ENCODE data around the gene PABPN1. TPM values are rescaled to one million over a fixed set of nuclear protein-coding genes. Genes with fewer than 3 reads are reported as not detected.

The PABPN1 gene
- total RNA-seq, 1 donor from 2014 or later = 162 TPM

DNA sequence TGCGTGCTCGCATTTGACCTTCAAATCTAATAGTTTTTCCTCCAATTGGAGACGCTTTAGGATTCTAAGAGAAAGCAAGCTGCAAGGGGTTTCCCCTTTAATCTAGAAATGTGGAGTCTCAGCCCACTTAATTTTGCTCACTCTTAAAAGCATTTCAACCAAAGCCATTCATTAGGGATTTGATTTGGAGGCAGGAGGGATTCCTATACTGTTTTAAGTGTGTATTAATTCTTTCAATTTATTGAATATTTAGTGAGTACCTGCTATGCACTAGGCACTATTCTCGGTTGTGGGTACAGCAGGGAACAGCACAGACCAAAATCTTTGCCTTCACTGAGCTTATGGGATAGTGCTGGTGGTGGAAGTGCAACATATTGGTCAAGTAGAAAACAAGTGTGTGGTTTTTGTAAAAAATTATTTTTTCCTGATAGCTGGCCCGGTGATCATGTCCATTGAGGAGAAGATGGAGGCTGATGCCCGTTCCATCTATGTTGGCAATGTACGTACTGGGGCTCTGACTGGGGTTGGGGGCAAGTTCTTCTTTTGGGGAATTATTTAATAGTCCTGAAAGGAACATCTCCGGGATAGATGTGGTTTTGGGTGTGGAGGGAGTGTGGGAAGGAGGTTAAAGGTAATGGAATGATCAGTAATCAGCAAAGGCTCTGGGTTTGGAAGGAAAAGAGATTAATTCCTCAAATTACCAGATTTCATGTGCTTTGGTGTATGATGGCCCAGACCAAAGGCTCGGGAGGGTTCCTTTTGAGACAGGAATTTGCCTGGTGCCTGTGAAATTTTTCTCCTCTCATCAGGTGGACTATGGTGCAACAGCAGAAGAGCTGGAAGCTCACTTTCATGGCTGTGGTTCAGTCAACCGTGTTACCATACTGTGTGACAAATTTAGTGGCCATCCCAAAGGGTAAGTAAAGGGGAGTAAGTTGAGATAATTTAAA, 1.6 kb downstream of the PABPN1 start:
- Mint-ChIP-seq H3K36me3 (ENCODE audit: low read depth, unreplicated experiment) (peaks cover 12% of the 10 kb centered on the region), H3K27me3 (ENCODE audit: low read depth, unreplicated experiment) (no peaks in the 10 kb centered on the region), H3K4me1 (ENCODE audit: low read depth, unreplicated experiment) (peaks cover 11% of the 10 kb centered on the region), H3K9me3 (ENCODE audit: unreplicated experiment) (no peaks in the 10 kb centered on the region), H3K27ac (ENCODE audit: unreplicated experiment) (peak overlapping the region; percentile 92), H3K4me3 (ENCODE audit: unreplicated experiment) (peak overlapping the region; percentile 88)
- Histone ChIP-seq H3K4me1 (ENCODE audit: insufficient read depth, low read length) (peaks cover 14% of the 10 kb centered on the region), H2AFZ (ENCODE audit: low read depth, low read length) (no peak overlapping the region), H3K36me3 (ENCODE audit: insufficient read depth, low read length) (peaks cover 23% of the 10 kb centered on the region), H3K9me3 (ENCODE audit: insufficient read depth, low read depth, low read length) (no peaks in the 10 kb centered on the region), H3K9ac (ENCODE audit: low read length) (peak overlapping the region; percentile 98), H3K79me2 (ENCODE audit: insufficient read depth, low read length) (peaks cover 33% of the 10 kb centered on the region), H3K4me3 (ENCODE audit: insufficient read depth, low read depth, low read length) (peak overlapping the region; percentile 87), H3K27ac (ENCODE audit: low read depth, low read length) (peak overlapping the region; percentile 90), H4K20me1 (ENCODE audit: insufficient read depth, low read length) (peaks cover 40% of the 10 kb centered on the region), H3K4me2 (ENCODE audit: low read length) (peak overlapping the region; percentile 88), H3K27me3 (ENCODE audit: insufficient read depth, low read length) (no peaks in the 10 kb centered on the region)
- FAIRE-seq (no peak), DNase-seq (ENCODE audit: low read depth) (no peak)
- TF ChIP-seq, protein P1, sequence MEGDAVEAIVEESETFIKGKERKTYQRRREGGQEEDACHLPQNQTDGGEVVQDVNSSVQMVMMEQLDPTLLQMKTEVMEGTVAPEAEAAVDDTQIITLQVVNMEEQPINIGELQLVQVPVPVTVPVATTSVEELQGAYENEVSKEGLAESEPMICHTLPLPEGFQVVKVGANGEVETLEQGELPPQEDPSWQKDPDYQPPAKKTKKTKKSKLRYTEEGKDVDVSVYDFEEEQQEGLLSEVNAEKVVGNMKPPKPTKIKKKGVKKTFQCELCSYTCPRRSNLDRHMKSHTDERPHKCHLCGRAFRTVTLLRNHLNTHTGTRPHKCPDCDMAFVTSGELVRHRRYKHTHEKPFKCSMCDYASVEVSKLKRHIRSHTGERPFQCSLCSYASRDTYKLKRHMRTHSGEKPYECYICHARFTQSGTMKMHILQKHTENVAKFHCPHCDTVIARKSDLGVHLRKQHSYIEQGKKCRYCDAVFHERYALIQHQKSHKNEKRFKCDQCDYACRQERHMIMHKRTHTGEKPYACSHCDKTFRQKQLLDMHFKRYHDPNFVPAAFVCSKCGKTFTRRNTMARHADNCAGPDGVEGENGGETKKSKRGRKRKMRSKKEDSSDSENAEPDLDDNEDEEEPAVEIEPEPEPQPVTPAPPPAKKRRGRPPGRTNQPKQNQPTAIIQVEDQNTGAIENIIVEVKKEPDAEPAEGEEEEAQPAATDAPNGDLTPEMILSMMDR (IDR thresholded peaks at IDR 0.05; ENCODE audit: insufficient read depth, low read depth, low read length) = no peak
- no peak for TF ChIP-seq EZH2 (IDR thresholded peaks at IDR 0.05; ENCODE audit: insufficient read depth, low read length)

DNA sequence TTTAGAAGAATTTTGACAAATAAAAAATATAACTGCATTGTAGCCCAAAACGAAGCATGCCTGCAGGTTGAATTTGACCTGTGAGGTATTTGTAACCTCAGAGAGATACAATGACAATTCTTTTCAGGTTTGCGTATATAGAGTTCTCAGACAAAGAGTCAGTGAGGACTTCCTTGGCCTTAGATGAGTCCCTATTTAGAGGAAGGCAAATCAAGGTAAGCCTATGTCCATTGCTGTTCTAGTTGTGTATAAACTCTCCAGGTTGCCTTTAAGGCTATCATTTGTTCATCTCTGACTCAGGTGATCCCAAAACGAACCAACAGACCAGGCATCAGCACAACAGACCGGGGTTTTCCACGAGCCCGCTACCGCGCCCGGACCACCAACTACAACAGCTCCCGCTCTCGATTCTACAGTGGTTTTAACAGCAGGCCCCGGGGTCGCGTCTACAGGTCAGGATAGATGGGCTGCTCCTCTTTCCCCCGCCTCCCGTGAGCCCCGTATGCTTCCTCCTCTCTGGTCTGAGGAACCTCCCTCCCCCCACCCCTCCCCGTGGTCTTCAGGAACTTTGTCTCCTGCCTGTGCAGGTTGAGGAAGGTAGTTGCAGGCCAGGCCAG, 2.7 kb downstream of the PABPN1 start:
- Mint-ChIP-seq H3K36me3 (ENCODE audit: low read depth, unreplicated experiment) (peaks cover 12% of the 10 kb centered on the region), H3K27me3 (ENCODE audit: low read depth, unreplicated experiment) (no peaks in the 10 kb centered on the region), H3K27ac (ENCODE audit: unreplicated experiment) (peak overlapping the region; percentile 11), H3K4me3 (ENCODE audit: unreplicated experiment) (peak overlapping the region; percentile 88), H3K9me3 (ENCODE audit: unreplicated experiment) (no peaks in the 10 kb centered on the region), H3K4me1 (ENCODE audit: low read depth, unreplicated experiment) (peaks cover 11% of the 10 kb centered on the region)
- DNase-seq (ENCODE audit: low read depth) (no peak), FAIRE-seq (no peak)
- TF ChIP-seq, protein P1 (IDR thresholded peaks at IDR 0.05; ENCODE audit: insufficient read depth, low read depth, low read length) = no peak
- TF ChIP-seq EZH2 (IDR thresholded peaks at IDR 0.05; ENCODE audit: insufficient read depth, low read length) = no peak
- H3K27ac ChIP-seq (ENCODE audit: low read depth, low read length) = no peak overlapping the region
- peak overlapping the region; percentile 88 for H3K4me2 ChIP-seq (ENCODE audit: low read length)
- peaks cover 40% of the 10 kb centered on the region for H4K20me1 ChIP-seq (ENCODE audit: insufficient read depth, low read length)
- no peak overlapping the region for H3K9ac ChIP-seq (ENCODE audit: low read length)
- peaks cover 23% of the 10 kb centered on the region for H3K36me3 ChIP-seq (ENCODE audit: insufficient read depth, low read length)
- H2AFZ ChIP-seq (ENCODE audit: low read depth, low read length) = no peak overlapping the region
- H3K27me3 ChIP-seq (ENCODE audit: insufficient read depth, low read length) = no peaks in the 10 kb centered on the region
- no peak overlapping the region for H3K4me3 ChIP-seq (ENCODE audit: insufficient read depth, low read depth, low read length)
- H3K9me3 ChIP-seq (ENCODE audit: insufficient read depth, low read depth, low read length) = no peaks in the 10 kb centered on the region
- peaks cover 14% of the 10 kb centered on the region for H3K4me1 ChIP-seq (ENCODE audit: insufficient read depth, low read length)
- peaks cover 33% of the 10 kb centered on the region for H3K79me2 ChIP-seq (ENCODE audit: insufficient read depth, low read length)
